Measurements from ENCODE around the gene CASP2.

GRCh38 chr7:143279186-143280098 is 8.7 kb upstream of the CASP2 start:
- no peak for TF ChIP-seq POLR2A (IDR thresholded peaks at IDR 0.05; ENCODE audit: low read length)
- TF ChIP-seq SREBF2 (IDR thresholded peaks at IDR 0.05) = no peak
- no peak for TF ChIP-seq CTCF (IDR thresholded peaks at IDR 0.05)

All from A549 (cell line).